GM19397 (cell line): ENCODE measurements around the gene TMEM203.

ENCODE experiments used
- ATAC-seq: cut with Tn5 transposase; IDR thresholded peaks from one replicate; pipeline ENCODE4 v1.9.1; 2021; ENCODE audit warnings: mild to moderate bottlenecking, moderate library complexity; ENCODE audit not compliant: unreplicated experiment

TMEM203 gene

DNA sequence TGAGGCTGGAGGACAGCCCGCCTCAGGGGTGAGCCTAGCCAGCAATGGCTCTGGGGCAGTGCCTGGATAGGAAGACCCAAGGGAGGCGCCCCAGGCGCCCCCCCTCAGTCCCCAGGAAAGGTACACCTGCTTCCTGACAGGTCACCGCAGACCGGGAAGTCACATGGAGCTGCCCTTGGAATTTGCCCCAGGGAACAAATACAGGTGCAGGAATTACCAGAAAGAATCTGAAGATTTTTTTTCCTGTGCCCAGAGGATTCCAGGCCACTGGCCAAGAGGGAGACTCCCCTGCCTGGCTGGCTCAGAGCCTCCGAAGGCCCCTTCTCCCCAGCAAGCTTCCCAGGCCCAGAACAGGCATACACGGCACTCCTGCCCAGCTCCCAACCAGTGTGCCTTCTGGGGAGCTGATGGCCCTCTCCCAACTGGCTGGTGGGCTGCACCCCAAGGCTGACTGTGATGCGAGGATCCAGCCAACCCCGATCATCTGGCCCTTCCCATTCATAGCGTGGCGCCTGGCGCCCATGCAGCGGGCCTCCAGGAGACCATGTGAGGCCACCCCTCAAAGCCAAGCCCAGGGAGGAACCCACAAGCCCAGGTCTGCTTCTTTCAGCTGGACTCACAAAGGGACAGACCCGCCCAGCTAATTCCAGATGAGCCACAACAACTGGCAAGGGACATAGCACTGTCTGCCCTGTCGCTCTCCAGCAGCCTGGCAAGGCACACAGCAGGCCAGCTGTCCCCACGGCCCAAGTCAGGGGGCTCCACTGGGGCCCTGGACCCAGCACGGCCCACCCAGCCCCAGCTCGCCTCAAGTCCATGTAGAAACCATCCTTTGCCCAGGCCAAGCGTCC lies 7.2 kb downstream of the TMEM203 start:
- no peak for ATAC-seq

DNA sequence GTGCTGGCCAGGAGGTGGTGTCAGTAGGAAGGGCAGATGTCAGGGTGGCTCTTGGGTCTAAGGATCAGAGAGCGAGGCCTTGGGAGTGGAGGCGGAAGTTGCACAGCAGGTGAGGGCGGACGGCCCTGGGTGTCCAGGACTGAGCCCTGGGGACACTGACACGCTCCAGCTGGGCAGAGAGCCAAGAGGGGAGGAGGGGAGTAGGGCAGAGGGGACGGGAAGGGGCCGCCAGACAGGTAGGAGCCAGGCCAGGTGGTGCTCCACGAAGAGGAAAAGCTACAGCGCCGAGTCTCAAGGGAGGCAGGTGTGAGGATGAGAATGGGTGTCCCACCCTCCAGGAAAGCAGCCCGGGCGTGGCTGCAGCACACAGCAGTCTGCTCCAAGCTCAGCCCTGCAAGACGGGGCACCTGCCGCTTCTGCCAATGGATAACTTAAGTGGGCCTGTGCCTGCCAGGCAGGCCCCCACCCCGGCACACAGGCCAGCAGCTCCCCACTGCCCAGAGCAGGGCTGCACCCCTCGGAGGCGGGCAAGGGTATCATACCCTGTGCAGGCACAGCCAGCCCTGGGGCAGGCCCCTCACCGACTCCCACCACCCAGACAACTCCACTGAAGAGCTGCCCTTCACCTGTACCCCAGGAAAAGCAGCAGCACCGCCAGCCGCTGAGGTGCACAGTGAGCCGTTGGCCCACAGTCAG lies 9.8 kb downstream of the TMEM203 start:
- ATAC-seq = no peak

DNA sequence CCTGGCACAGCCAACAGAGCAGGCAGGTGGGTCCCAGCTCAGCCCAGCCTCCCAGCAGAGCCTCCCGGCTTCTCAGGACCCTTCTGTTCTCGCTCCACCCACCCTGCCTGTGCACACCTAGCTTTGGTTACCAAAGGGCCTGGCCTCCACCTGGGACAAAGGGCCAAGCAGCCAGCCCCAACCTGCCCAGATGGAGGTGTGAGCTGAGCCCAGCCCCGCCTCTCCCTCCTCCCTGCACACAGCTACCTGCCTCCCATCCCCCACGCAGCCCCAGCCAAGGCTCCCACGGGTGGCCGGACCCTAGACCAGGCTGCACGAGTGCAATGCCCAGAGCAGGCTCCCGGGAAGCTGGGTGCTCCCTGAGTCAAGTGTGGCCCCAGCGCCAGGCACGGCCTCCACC lies 10.5 kb downstream of the TMEM203 start:
- no peak for ATAC-seq

DNA sequence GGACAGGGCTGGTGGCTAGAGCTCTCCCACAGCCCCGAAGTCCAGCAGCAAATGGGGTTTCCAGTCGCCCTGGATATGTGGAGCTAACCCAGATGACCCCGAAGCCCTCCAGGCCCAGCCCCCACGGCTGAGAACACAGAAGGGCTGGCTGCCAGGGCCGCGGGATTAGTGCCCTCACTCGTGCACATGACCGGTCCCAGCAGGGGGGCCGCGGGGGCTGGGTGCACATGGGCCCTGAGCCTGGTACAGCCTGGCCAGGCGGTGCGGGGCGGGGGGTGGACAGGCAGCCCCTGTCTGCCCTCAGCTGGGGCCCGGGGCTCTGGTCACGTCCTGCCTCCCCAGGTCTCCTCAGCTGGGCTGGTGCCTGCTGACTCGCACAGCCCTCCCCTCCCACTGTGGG lies 11.1 kb downstream of the TMEM203 start:
- ATAC-seq = no peak

DNA sequence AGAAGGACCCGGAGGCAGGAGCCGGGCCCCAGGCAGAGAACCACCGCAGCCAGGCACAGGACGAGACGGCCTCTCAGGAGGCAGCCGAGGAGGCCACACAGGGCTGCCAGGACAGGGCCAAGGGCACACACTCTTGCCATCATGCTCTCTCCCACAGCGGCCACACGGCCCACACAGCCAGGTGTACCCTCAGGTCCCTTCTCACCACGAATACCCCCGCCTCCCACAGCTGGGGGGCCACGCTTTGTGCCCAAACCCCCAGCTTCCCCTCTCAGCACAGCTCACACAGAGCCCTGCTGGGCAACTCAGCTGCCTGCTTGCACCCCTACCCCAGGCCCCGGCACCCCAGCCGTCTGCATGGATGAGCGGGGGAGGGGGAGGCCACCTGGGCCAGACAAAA lies 11.7 kb downstream of the TMEM203 start:
- no peak for ATAC-seq

DNA sequence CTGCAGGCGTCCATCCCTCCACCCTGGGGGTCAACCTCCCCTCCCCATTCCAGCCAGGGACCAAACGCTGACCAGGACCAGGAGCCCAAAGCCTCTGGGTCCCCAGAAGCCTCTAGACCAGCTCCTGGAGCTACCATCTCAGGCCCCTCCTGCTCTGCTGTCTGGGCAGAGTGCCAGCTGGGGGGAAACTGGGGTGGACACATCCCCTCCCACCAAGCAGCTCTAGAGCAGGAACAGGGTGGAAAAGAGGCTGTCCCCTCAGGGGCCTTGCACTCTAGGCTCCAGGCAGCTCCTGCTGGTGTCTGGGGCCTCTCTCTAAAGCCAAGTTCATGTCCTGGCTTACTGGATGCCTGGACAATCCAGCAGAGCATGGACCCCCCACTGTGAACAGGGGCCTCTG lies 12.6 kb downstream of the TMEM203 start:
- no peak for ATAC-seq

DNA sequence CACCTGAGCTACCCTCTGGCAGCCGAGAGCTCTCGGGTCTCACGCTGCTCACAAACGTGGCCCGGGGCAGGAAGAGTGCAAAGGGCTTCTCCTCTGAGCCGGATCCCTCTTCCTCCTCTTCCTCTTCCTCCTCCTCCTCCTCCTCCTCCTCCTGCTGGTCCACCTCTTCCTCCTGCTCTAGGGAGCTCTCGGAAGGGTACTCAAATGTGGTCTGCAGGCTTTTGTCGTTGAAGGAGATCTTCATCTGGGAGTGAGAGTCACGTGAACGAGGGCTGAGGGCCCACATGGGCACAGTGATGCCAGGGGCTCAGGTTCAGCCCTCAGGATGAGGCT lies 13.0 kb downstream of the TMEM203 start:
- no peak for ATAC-seq

DNA sequence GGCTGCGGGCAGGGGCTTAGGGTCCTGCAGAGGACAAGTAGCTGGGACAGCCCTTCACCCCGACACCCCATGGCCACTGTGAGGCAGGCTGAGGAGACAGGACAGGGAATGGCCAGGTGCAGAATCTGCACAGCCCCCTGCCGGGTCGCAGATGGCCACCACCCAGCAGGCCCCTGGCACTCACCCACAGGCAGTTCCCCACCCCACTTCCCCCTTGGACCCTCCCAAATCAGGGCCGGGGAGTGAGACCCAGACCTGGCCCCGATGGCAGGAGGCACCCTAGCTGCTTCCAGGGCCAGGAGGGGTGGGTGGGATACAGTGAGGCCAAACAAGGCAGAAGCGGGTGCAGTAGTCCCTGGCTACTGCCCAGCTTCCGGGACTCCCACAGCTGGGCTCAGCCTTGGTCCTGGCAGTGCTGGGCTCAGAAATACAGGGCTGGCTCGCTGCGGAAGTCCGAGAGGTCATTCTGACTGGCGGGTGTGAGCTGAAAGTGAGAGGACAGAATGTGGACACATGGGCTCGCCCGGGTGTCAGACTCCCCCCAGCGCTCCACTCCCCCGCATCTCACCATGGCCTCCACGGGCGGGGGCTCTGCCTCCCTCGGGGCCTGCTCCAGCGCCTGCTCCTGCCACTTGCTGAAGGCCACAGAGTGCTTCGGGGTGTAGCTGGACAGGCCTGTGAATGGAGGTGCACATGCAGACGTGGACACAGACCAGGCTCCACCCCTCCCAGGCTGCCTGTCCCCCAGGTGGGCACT lies 13.6 kb downstream of the TMEM203 start:
- no peak for ATAC-seq

DNA sequence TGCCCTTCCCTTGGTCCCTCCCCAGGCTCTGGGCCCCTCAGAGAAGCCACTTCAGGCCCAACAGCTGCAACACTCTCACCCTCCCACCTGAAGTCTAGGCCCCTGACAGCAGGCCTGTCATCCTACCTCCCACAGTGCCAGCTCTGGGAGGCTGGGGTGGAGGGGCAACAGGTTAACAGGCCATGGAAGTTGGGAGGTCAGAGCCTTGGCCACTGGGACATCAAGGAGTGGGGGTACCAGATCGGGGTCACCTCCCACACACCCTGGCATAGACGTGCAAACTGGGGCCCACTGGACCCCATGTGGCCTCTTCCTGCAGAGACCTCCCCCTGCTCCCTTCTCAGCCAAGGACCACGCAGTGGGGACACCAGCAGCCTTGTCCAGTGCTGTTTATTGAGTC lies 14.2 kb downstream of the TMEM203 start:
- ATAC-seq = no peak

DNA sequence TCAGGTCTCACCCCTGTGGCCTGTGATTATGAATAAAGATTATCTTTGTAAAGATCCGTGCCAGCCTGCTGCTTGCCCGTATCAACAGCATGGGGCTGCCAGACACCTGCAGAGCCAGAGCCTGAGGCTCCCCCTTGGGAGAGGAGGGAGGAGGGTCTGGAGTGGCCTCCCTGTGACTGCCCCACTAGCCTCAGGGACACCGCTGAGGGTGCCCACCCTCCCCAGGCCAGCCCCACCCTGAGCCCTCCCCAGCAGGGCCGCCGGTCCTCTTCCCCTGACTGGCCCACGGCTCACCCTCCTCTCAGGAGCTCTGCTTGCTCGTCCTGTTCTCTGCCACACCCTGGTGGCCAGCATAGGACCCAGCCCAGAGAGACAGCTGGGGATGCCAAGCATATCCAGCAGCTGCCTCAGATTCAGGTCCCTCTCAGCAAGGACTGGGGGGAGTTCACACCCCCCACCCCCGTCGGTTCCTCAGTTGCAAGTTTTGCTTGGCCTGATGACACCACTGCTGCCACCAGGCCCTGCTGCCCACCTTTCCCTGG lies 15.1 kb downstream of the TMEM203 start:
- ATAC-seq = no peak

DNA sequence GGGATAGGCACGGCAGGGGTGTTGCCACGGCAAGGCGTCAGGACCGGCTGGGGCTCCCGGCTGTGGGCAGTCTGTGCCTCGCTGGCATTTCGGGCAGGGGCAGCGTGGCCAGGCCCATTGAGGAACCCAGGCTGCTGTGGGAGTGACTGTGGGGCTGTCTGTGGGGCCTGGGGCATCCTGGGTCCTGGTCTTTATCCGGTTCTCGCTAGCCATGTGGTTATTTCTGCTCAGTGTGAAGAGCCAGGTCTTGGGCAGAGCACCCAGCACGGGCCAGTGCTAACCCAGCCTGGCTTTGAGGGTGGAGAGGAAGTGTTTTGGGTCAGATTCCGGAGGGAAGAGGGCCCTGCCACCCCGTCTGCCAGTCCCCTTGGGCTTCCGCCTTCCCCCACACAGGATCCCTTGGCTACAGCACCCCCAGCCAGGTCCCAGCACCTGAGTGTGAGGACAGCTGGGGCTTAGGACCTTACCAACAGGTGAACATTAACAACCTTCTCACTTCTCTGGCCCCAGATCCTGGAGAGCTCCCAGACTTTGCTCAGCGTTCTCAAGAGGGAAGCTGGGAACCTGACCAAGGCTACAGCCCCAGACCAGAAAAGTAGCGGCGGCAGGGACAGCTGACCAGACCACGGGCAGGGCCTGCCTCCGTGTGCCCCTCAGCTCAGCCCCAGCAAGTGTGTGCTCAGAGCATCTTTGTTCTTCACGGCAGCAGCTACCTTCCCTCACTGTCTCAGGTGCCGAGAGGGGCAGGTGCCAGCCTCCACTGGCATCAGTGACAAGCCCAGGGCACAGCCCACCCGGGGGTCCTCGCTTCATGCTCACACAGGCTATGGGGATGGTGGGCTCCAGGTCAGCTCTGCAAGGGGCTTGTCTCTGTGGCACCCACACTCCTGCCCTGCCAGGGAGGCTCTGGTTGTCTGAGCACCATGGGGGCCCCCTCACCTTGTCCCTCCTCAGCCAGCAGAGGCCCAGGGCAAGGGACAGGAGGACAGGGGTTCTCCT lies 15.9 kb downstream of the TMEM203 start:
- no peak for ATAC-seq

DNA sequence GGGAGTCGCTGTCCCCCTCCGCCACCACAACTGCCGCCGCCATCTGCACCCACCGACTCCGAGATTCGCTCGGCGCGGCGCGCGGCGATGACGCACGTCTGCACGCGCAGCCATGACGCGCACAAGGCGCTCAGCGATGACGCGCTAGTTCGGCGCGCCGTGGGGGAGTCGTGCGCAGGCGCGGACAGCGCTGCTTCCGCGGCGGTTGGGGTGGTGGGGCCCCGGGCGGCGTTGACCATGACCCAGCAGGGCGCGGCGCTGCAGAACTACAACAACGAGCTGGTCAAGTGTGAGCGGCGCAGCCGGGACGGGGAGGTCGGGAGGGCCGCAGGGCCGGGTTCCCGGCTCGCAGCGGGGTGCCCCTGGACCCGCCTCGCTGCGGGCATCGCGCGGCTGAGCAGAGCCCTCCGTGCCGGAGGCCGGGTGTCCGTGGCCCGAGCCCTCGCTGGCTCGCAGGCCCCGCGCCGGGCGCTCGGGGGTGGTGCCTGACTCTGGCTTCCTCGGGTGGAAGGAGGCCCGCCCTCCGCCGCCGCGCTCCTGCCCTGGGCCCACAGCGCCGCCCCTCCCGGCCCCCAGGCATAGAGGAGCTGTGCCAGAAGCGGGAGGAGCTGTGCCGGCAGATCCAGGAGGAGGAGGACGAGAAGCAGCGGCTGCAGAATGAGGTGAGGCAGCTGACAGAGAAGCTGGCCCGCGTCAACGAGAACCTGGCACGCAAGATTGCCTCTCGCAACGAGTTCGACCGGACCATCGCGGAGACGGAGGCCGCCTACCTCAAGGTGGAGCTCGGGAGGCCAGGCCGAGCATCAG lies 16.8 kb downstream of the TMEM203 start, which contains the start of the genes ANAPC2 and SSNA1:
TSS of gene ANAPC2 (minus strand) at position 71 of the 807 bp plus-strand sequence. CDS start at position 43, 28 bp downstream.
TSS of gene SSNA1 (plus strand) at position 187 of the 807 bp plus-strand sequence. CDS start at position 238, 51 bp downstream.
- ATAC-seq = peak; percentile 78

DNA sequence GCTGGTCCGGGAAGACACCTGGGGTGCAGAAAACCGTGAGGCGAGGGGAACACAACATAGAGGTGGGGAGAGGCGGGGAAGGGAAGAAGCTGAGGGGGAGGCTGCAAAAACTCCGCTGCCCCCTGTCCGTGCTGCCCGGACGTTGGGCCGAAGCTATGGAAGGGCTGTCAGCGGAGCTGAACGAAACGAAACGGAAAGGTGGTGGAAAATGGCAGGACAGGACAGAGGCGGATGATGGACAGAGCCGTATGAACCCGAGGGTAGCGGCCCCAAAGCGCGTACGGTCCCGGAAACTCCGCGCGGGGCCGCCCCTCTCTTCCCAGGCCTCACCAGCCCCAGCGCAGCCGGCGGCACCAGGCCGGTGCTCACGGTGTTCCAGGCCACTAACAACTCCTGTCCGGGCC lies 17.4 kb downstream of the TMEM203 start:
- no peak for ATAC-seq

DNA sequence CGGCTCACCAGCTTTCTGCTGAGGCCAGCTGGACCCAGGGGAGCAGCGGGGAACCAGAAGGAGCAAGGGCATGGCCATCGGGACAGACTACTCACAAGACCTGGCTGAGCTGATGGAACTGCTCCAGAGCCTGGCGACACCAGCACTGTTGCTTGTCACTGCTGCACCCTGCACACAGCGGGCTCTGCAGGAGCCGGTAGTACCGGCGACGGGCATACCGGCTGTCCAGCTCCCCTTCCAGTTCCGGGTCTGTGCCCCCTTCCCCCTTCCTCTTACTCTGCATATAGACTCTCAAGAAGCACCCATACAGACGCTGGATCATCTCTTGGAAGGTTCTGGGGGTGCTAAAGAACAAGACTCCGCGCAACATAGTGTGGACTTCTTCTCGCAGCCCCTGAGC lies 18.1 kb downstream of the TMEM203 start:
- ATAC-seq = no peak

DNA sequence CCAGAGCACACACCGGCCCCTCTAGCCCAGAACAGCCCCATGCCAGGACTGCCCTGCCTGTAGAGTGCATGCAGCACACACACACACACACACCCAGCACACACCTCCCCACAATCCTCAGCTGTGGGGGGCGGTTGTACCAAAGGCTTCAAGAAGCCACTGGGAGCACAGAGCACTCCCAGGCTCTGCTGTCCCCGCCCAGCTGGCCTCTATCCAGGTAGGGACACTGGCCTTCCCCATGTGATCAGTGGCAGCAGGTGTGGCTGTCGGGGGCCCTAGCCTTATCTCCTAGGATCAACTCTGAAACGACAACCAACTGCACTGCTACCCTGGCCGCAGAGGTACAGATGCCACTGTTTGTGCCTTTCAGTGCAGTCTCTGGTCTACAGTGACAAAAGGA lies 19.1 kb downstream of the TMEM203 start:
- no peak for ATAC-seq

DNA sequence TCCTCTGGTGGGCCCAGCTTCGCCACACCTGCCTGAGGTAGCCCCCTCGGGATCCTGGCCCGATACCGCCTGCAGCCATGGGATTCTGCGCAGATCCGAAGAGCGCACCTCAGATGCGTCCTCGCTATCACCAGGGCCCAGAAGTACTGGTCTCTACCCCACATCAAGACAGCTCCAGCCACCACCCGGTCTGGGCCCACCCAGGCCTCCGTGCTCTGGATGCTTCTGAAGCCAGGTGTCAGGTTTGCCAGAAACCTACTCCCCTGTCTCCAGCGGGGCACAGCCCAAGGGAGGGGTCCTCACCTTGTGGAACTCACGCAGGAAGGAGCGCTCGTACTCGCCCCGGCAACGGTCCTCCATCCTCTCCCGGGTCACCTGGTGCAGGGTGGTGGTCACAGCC lies 19.5 kb downstream of the TMEM203 start:
- no peak for ATAC-seq

DNA sequence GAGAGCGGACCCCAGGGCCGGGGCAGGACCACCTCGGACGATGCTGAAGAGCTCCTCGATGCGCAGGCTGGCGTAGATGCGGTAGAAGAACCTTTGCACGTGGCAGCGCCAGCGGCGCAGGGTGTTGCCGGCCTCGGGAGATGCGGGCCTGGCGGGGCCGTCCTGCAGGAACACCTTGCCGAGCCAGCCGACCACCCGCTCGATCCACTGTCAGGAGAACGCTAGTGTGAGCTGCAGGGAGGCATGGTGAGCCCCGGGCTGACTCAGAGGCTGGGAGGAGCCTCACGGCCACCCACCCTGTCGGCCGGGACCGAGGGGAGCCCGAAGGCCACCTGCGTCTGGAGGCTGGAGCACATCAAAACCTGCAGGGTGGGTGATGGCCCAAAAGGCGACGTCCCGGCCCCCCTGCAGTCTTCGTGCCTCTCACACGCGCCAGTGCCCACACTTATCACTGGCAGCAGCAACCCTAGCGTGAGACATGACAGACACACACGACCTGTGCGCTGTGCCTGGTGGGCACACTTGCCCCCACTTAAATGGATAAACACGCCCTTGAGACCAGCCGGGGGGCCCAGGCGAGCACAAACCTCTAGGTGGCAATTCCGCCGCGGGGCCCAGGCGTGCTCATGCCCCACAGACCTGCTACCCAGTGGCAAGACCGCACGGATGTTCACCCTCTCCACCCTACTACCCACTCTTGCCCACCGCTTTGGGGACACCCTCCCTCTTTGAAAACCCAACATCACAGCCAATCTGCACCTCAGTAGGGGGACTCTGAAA lies 20.4 kb downstream of the TMEM203 start:
- ATAC-seq = no peak

DNA sequence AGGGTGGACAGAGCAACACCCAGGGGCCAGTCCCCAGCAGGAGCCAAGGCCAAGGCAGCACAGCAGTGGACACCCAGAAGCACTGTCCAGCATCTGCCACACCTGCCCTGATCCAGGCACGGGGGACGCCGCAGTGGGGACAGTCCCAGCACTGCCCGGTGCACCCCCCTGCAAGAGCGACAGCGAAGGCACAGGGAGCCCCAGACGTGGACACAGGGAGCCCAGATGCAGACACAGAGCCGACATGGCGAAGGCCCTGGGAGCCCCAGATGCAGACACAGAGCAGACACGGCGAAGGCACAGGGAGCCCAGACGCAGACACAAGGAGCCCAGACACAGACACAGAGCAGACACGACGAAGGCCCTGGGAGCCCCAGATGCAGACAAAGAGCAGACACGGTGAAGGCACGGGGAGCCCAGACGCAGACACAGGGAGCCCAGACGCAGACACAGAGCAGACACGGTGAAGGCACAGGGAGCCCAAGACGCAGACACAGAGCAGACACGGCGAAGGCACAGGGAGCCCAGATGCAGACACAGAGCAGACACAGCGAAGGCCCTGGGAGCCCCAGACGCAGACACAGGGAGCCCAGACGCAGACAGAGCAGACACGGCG lies 21.4 kb downstream of the TMEM203 start:
- no peak for ATAC-seq
